Mesenteric fat pad (tissue), 1 donor: Measurements from ENCODE around the gene ISG20L2. TPM values are rescaled to one million over a fixed set of nuclear protein-coding genes. Genes with fewer than 3 reads are reported as not detected.
A peak's percentile ranks its signal among the peaks of the same experiment; 100 is the strongest.

Source experiments
- DNase-seq: peaks from one replicate; pipeline ENCODE4 v3.0.0-alpha.2; 2020; ENCODE audit warnings: low spot score
- total RNA-seq: library from RNA; stranded (reverse); fragmentation: NEBNext Ultra II Directional; extraction: Animal tissue kit (Norgen Biotek cat#: 25700); gene quantifications from one replicate; pipeline ENCODE4 v1.2.1, GENCODE V29; 2021
- donor health status: DM: yes; HTN: yes; CAD: no.

ISG20L2 gene
- total RNA-seq, 1 donor from 2014 or later: 24.4 TPM

DNA sequence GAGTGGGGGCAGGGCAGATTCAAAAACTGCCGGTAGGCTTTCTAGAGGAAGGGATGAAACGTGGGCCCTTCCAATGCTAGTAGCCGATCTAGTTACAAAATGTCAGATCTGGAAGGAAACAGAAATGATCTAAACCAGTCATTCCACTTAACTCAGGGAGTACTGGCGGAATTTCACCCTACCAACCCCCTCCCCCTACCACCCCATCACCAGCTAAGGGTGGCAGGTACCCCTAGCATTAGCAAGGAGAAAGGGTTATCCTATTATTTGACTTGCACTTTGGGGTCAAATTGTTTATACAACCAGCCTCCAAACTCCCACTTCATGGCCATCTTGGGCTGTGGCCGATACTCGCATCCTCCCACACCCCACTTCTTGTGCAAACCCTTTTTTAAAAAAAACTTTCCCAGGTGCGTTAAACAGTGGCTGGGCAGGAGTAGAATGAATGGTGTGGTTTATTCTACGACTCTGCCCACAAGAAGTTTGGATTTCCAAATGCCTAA, 13.0 kb upstream of the ISG20L2 start:
- no peak for DNase-seq

DNA sequence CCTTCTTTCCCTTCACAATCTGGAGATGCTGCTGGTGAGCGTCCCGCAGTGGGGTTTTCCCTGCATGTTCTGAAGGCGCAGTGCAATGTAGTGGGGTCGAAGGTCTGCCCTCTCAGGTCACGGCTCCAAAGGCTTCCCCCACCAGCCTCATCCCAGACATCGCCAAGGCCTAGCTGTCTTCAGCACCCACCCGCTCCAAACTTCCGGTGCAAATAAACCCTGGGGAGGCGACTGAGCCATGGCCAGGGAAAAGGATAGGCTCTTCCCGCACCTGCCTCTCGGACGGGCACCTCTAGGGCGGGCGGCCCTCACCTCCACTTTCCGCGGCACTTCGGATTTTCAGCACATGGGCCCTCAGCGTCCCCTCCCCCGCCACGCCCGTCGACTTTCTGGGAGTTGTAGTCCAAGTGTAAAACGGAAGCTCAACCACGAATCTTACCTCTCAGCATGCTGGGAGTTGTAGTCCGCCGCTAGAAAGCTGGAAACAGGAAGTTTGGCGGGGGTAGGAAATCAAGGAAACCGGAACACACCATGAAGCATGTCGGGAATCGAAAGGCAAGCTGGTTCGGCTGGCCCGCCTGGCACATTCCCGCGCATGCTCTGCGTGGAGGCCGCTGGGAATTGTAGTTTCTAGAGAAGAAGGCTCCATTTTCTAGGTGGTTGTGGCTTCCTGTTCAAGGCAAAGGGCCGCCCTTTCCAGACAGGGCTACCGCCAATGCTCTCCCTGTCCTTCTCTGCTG, 12.3 kb upstream of the ISG20L2 start, which contains the start of gene MRPL24:
TSS of gene MRPL24 (minus strand) at position 348 of the 740 bp plus-strand sequence. CDS start 2,384 bp downstream, outside the sequence.
- DNase-seq: peak; percentile 98

DNA sequence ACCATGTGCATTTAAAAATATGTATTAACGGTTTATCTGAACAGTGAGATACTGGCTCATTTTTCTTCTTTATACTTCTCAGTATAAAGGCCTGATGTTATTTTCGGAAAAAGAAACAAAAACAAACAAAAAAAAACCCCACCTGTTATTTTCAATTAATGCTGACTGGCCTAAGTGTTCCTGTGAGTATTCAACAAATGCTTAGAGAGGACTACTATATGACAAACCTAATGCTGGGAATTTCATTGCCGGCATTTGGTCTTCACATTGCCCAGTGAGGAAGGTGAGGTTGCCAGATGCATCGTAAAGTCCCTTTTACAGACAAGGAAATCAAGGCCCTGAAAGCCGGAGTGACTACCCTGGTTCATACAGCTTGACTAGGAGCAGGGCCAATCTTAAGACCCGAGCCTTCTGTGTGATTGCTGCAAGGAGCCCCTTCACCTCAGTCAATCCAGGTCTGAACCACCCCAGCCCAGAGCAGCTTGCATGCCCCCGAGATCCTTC, 11.7 kb upstream of the ISG20L2 start:
- DNase-seq: no peak

DNA sequence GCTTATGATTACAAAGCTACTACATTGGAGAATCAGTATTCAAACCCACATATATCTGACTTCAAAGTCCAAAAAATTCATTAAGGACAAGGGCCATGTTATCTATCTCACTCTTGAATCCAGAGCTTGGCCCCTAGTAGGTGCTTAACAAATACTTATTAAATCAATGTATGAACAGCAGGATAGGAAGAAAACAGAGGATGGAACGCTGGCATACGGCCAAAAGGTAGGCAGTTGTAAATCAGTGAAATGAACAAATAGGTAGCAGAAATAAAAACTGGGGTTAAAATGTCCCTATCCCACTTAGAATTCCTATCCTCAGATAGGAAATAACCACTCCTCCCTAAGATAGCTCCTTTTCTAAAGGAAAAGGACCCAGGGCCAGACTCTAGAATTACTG, 10.3 kb upstream of the ISG20L2 start:
- no peak for DNase-seq

DNA sequence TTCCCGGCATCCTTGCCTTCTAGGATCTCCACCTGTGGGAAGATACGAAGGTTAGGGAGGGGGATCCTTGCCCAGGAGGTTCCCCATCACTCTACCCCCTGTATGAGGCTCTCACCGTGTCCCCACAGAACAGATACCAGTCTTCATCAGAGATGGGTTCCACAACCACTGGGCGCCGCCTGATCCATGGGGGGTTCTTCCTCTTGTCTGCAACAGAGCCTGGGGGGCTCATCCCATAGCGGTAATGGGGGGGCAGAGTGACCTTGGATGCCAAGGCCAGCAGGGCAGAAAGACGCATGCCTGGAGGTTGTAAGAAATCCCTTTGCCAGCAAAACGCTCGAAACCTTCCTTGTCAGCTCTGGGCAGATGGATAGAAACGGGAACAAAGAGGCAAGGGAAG, 9.8 kb upstream of the ISG20L2 start:
- no peak for DNase-seq

DNA sequence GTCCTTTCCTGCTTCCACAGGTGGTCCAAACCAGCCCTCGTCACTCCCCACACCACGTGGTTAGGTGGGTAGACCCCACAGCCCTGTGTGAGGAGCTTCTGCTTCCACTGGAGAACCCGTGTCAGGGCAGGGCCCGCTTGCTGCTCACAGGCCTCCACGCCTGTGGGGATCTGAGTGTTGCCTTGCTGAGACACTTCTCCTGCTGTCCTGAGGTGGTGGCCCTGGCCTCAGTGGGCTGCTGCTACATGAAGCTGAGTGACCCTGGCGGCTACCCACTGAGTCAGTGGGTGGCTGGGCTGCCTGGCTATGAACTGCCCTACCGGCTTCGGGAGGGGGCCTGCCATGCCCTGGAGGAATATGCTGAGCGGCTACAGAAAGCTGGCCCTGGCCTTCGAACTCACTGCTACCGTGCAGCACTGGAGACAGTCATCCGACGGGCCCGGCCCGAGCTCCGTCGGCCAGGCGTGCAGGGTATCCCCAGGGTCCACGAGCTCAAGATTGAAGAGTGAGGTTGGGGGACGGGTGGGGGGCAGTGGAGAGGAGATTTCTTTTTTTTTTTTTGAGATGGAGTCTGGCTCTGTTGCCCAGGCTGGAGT, 5.5 kb upstream of the ISG20L2 start:
- DNase-seq: no peak

DNA sequence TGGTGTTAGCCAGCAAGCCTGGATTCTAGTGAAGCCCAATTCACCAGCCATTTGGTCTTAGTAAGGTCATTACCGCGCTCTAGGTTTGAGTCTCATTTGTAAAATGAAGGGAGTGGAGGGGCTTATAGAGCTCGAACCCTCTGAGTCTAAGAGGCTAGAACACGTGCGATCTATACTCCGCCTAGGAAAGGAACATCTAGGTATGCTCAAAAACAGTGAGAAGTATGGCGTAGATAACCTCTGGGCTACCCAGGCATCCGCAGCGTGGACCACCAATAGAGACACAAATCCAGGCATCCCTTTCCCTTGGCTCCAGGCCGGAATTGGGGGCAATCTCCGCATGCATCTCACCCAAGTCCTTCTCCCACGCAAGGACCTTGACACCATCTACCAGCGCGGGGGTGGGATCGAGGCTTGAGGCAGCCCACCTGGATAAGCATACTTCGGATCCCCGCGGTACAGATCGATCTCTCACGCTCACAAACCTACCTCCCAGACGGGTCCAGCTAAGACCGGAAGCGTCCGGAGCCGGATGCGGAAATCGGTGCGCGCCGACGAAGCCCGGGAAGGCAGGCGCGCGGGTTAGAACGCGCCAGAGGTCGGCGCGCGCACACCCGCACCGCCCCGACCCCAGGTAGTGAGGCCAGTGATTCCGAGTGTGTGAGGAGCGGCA, 504 bp downstream of the ISG20L2 start, which contains the start of gene METTL25B:
TSS of gene METTL25B (plus strand) at position 544 of the 673 bp plus-strand sequence. CDS start 636 bp downstream, outside the sequence.
- peak; percentile 95 for DNase-seq

DNA sequence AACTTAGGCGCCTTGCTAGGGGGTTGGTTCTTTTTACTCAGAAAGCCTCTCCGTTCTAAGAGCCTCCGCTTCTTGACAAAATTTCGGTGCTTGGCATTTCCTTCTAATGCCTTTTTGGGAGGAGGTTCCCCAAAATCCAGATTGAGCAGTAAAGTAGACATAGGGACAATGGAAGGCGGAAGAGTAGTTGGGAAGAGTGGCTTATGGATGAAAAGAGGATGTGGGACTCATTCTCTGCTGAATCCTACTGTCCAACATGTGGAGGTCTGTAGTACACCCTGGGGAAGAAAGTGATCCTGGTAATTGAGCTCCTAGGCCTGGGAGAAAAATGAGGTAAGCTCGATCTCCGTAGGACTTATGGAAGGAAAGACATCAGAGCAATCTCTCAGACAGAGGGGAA, 1.1 kb downstream of the ISG20L2 start:
- DNase-seq: no peak

DNA sequence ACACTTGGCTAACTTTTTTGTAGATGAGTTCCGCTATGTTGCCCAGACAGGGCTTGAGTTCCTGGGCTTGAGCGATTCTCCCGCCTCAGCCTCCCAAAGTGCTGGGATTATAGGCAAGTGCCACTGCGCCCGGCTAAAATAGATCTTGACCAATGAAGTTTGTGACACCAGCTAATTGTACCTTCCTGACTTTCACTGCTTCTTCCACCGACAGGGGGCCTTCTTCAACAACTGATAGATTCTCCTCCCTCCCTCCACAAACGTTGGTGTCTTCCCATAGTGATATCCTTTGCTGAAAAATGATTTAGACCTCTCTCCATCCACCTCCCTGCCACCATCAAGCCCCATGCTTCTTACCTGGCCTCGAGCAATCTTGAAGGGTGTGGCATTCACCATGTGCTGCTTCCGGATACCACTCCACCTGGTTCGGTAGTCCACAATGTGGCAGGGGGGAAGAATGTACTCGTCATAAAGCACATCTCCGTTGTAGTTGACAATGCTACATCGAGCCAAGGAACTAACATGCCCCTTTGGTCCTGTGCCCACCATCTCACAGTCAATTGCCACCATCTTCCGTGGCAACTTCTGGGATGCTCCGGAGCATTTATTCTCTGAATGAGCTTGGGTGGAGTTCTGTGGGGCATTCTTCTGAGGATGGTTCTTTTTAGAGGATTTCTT, 1.9 kb downstream of the ISG20L2 start:
- no peak for DNase-seq

DNA sequence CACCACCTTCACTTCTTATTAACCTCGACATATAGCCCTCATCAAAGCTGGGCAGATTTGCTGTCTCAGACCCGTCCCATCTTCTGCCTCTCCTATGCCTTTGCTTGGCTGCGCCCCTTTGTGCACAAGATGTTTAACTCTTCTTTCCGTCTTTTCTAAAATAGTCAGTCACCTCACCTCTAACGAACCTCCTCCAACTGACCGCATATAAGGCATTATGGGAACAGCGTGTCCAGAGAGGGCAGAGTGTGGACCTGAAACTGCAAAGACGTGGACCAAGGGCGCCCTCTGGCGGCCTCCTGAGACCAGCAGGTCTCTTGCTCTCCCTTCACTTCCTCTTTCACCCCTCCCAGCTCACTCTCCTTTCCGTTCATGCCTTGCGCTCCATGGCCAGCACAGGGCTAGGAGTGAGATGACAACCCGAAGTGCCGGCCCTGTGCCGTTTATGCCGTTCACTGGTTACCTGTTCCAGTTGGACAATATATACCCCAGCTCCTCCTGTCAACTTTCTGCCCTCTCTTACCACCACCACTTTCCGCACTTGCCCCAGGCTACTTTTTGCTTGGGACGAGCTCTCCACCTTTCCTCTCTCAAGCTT, 2.8 kb downstream of the ISG20L2 start:
- peak; percentile 94 for DNase-seq

DNA sequence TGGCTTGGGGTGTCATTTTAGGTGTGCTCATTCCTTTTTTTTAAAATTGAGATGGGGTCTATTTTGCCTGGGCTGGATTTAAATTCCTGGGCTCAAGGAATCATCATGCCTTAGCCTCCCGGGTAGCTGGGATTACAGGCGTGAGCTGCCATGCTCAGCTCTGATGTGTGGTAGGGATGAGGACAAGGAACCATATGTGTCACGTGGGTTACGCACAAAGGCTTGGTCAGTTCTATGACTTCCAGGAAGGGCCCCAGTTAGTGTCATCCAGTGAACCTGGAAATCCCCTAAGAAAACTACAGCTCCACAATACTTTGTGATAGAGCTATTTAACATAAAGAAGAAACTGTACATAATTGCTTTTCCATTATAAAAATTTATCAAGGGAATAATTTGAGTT, 7.0 kb downstream of the ISG20L2 start:
- no peak for DNase-seq

DNA sequence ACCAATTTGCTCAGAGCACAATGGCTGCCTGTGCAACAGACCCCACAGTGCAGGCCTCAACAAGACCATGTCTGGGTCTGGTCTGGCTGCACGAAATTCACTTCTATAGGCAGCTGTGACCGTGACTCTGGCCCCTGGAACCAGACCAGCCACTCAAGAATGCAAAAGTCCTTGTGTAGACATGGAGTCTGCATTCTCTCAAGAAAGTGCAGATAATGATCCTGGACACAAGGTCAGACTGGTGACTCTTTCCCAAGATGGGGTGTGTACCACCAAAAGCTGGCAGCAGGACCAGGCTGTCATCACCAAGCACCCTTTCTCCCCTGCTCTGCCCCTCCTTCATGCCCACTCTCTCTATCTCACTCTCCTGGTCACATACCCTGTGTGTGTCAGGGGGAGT, 7.4 kb downstream of the ISG20L2 start:
- DNase-seq: no peak

DNA sequence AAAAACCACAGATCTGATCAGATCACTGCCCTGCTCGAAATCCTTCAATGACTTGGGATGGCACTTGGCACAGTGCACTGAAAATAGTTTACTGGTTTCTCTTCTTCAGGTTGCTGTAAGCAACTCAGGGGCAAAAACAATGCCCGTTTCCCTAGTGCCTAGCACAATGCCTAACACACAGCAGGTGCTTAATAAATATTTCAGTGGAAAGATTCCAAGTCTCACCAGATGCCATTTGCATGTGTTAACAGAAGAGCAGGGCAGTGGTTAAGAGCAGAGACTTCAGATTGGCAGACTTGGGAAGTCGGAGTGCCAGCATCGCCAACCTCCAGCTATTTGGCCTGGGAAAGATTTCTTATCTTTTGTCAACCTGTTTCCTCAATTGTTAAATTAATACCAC, 11.2 kb downstream of the ISG20L2 start:
- no peak for DNase-seq

DNA sequence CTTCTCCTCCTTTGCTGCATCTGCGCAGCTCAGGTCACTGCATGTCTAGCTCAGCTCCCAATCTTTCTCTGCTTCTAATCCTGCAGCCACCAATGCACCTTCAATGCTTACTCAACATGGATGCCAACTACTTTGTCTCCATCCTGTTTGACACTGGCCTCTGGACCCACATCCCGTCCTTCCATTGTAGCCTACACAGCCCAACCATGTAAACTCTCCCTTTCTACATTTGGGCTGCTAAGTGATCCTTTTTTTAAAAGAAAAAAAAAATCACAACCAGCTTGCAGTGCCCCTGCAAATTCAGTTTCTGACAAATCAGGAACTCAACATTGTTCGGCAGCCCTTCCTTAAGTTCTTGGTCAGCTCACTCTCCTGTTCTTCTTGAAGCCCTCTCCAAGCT, 13.7 kb downstream of the ISG20L2 start:
- DNase-seq: no peak

DNA sequence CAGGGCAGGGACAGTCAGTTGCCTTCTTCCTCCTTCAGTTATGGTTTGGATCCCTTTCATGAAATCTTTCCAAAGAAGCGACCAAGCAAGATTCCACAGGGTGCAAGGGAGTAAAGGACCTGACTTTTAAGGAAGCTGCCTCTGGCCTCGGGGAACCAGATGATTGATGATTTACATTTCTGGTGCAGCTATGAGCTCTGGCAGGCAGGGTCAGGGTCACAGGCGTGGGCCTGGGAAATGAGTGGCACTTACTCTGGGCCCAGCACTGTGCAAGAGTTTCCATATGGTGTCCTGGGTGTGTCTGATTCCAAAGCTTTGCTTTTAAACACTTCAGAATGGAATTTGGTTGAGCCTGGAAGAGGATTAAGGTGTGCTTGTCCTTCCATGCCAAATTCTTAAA, 15.9 kb downstream of the ISG20L2 start:
- DNase-seq: no peak

DNA sequence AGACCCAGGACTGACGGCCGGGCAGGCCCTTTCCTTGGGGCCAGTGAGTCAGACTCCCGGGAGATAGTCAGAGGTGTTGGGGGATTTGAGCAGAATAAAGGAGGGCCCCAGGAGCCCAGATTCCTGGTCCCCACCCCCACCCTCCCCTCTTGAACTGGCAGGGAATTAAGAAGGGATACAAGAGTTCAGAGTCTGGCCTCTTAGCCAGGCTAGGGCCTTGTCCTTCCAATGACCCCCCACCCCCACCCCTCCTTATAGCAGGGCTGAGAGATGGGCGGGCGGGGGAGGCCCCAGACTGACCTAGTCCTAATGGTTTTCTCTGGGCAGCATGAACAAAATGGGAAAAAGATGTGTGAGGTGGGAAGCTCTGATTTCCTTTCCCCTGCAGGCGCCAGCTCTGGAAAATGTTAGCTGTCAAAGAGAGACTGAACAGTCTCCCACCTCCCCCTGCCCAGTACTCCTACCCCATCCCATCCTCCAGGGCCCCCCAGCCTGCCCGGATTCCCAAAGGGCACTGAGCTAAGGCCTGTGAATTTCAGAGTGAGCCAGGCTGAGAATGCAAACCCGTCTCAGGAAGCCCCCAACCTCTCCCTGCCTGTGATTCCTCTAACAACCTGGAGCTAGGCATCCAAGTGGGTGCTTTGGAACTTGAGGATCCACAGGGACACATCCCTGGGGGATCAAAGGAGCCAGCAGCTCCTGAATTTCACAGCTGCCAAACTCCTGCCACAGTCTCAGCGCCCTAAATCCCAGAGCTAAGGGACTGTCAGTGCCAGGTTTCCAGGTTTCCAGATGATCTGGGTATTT, 17.4 kb downstream of the ISG20L2 start:
- no peak for DNase-seq

DNA sequence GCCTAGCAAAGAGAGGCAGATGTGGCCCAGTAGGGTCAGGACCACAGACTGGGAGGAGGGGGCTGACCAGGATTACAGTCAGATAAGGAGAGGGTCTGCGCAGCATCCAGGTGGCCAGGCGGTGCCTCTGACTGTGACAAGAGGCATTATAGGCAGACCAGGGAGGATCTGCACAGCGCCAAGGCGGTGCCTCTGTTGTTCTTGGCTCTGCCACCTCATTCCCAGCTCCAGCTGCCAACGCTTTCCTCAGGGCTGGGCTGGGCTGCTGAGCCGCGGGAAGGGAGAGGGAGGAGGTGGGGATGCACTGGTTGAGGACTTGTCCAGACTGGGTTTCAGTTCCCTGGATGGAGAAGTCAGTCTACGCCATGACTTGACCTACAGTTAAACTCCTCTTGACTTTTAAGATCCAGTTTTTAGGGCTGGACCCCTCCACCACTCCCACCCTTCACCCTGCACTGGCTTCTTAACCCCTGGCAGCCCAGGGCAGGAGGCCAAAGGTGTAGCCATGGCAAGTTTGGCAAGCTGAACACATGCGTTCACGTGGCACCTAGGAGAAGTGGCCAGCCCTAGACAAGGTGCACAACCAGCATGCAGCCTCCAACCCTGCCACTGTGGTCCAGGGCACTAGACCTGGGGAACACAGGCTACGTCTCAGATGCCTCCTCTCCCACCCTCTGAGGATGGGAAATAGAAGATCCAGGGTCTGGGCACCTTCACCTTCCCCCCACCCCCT, 18.6 kb downstream of the ISG20L2 start:
- no peak for DNase-seq

DNA sequence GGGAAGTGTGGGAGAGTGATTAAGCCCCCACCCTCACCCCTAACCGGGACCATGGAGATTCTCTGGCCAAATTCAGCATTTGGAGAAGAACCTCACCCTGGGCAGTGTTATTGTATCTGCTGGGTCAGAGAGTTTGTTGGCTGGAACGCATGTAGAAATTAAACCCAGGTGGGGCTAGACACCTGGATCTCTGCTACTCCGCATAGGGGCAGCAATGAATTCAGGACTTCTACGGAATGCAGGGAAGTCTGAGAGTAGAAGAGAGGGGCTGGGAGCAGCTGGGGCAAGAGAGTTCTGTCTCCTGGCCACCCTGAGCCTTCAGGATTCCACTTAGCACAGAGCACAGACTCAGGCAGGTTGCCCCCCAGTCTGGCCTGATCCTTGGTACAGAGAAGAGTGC, 19.5 kb downstream of the ISG20L2 start:
- no peak for DNase-seq

DNA sequence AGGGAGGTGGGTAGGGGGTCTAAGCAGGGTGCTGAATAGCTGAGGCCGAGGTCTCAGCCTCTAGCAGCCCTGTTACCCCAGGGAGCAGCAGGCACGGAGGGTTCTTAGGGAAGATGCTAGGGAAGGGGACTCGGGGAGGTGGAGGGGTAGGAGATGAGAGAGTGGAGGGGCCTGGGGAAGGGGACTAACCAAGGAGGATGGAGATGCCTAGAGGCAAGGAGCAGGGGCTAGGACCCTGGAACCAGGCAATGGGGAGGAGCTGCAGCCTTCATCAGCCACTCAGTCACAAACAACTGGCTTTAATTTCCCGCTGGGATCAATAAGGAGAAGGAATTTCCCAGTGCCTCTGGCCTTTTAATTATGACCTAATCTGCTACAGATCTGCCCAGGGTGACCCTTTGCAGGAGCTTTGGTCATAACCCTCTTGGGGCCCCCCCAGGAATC, 20.3 kb downstream of the ISG20L2 start:
- no peak for DNase-seq
